Measurements from ENCODE around the gene ATP7B.

GRCh38 chr13:51976423-51976822 is 34.8 kb downstream of the ATP7B start:
- TF ChIP-seq CTCF (IDR thresholded peaks at IDR 0.05; ENCODE audit: insufficient read depth, low read depth, low read length): no peak
- TF ChIP-seq EZH2 (IDR thresholded peaks at IDR 0.05; ENCODE audit: insufficient read depth, low read length): no peak

Data from astrocyte (in vitro differentiated cells and primary cell).